ENCODE measurements around the gene NUP42. TPM values are rescaled to one million over a fixed set of nuclear protein-coding genes. Genes with fewer than 3 reads are reported as not detected.

Gene NUP42
- total and polyA plus RNA-seq, 2 donors (not counting 3 experiments of a cell fraction or from before 2014, with no cell fraction given): 31.5 to 38.6 TPM

GRCh38 chr7:23214423-23214822 is 32.6 kb downstream of the NUP42 start:
- Histone ChIP-seq H3K36me3 (ENCODE audit: control insufficient read depth in 2 of 2, extremely low read depth in 1 of 2, insufficient read depth in 2 of 2, low read length in 2 of 2) (no peaks in the 10 kb centered on the region), H4K20me1 (replicated peaks; ENCODE audit: control insufficient read depth, extremely low read depth, insufficient read depth, low read length) (no peaks in the 10 kb centered on the region), H3K4me1 (ENCODE audit: control insufficient read depth, extremely low read depth, insufficient read depth, low read length) (no peaks in the 10 kb centered on the region), H3K9ac (replicated peaks; ENCODE audit: extremely low read depth, insufficient read depth, low read length) (no peak overlapping the region), H3K27ac (ENCODE audit: insufficient read depth, low read depth, low read length) (no peak overlapping the region), H3K79me2 (ENCODE audit: control insufficient read depth, insufficient read depth, low read length) (no peaks in the 10 kb centered on the region), H3K9me1 (replicated peaks; ENCODE audit: control insufficient read depth, extremely low read depth, insufficient read depth, low read length) (no peaks in the 10 kb centered on the region), H3K4me2 (ENCODE audit: insufficient read depth, low read length) (no peak overlapping the region), H3K9me3 (replicated peaks; ENCODE audit: control insufficient read depth, insufficient read depth, low read length) (no peaks in the 10 kb centered on the region), H2AFZ (ENCODE audit: low read depth, low read length) (no peak overlapping the region), H3K27me3 (ENCODE audit: control insufficient read depth in 2 of 2, insufficient read depth in 2 of 2, low read length in 2 of 2) (peaks cover 5 to 7% of the 10 kb centered on the region in 2 experiments), H3K4me3 (replicated peaks in 1 of 3; ENCODE audit: insufficient read depth in 1 of 3, low read depth in 1 of 3, low read length in 3 of 3) (no peak overlapping the region)
- no peak for TF ChIP-seq GATA2 (IDR thresholded peaks at IDR 0.05; ENCODE audit: insufficient read depth, insufficient read length, low read depth, low read length)
- no peak for FAIRE-seq
- BruUV-seq (replicated peaks): no TSS peak
- dilution Hi-C loops (cut with MboI; ENCODE audit: extremely low pct_ligation_motif_present, low sequenced_read_pairs): no loop called here
- POLR2A ChIA-PET: no interaction called here
- intact Hi-C loops (cut with micrococcal nuclease): no loop called here
- CTCF ChIA-PET: interaction anchor here (1.0 to 1.6 kb wide), 5 partner anchors 9 to 128 kb away, joined by 3 to 9 read pairs (median 6); no protein-coding TSS in a partner anchor
- no peak for DNase-seq (ENCODE audit: low read depth, low spot score)

GRCh38 chr7:23214938-23215337 is 33.1 kb downstream of the NUP42 start:
- no peaks in the 10 kb centered on the region for H3K79me2 ChIP-seq (ENCODE audit: control insufficient read depth, insufficient read depth, low read length)
- no peak overlapping the region for H3K4me3 ChIP-seq (replicated peaks in 1 of 3; ENCODE audit: insufficient read depth in 1 of 3, low read depth in 1 of 3, low read length in 3 of 3)
- no peaks in the 10 kb centered on the region for H4K20me1 ChIP-seq (replicated peaks; ENCODE audit: control insufficient read depth, extremely low read depth, insufficient read depth, low read length)
- FAIRE-seq (no peak), DNase-seq (ENCODE audit: low read depth, low spot score) (no peak)
- H3K9me1 ChIP-seq (replicated peaks; ENCODE audit: control insufficient read depth, extremely low read depth, insufficient read depth, low read length): no peaks in the 10 kb centered on the region
- no peaks in the 10 kb centered on the region for H3K36me3 ChIP-seq (ENCODE audit: control insufficient read depth in 2 of 2, extremely low read depth in 1 of 2, insufficient read depth in 2 of 2, low read length in 2 of 2)
- CTCF ChIA-PET: interaction anchor here (1.0 to 1.6 kb wide), 6 partner anchors 9 to 129 kb away, joined by 3 to 9 read pairs (median 4); no protein-coding TSS in a partner anchor
- no peak overlapping the region for H3K4me2 ChIP-seq (ENCODE audit: insufficient read depth, low read length)
- no peaks in the 10 kb centered on the region for H3K4me1 ChIP-seq (ENCODE audit: control insufficient read depth, extremely low read depth, insufficient read depth, low read length)
- TF ChIP-seq GATA2 (IDR thresholded peaks at IDR 0.05; ENCODE audit: insufficient read depth, insufficient read length, low read depth, low read length) (no peak), EZH2 (IDR thresholded peaks at IDR 0.05; ENCODE audit: borderline replicate concordance, low read depth, low read length, severe bottlenecking) (no peak), POLR2A (IDR thresholded peaks at IDR 0.05; ENCODE audit: low read depth, low read length) (no peak), MAX (IDR thresholded peaks at IDR 0.05; ENCODE audit: insufficient read depth, insufficient read length) (no peak)
- TF ChIP-seq, protein P1, sequence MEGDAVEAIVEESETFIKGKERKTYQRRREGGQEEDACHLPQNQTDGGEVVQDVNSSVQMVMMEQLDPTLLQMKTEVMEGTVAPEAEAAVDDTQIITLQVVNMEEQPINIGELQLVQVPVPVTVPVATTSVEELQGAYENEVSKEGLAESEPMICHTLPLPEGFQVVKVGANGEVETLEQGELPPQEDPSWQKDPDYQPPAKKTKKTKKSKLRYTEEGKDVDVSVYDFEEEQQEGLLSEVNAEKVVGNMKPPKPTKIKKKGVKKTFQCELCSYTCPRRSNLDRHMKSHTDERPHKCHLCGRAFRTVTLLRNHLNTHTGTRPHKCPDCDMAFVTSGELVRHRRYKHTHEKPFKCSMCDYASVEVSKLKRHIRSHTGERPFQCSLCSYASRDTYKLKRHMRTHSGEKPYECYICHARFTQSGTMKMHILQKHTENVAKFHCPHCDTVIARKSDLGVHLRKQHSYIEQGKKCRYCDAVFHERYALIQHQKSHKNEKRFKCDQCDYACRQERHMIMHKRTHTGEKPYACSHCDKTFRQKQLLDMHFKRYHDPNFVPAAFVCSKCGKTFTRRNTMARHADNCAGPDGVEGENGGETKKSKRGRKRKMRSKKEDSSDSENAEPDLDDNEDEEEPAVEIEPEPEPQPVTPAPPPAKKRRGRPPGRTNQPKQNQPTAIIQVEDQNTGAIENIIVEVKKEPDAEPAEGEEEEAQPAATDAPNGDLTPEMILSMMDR (IDR thresholded peaks at IDR 0.05; ENCODE audit: extremely low read depth in 1 of 2, insufficient read depth in 1 of 2, low read depth in 1 of 2, low read length in 2 of 2): no peak
- intact Hi-C loops (cut with micrococcal nuclease) (no loop called here), dilution Hi-C loops (cut with MboI; ENCODE audit: extremely low pct_ligation_motif_present, low sequenced_read_pairs) (no loop called here)
- H3K27ac ChIP-seq (ENCODE audit: insufficient read depth, low read depth, low read length): no peak overlapping the region
- H3K9ac ChIP-seq (replicated peaks; ENCODE audit: extremely low read depth, insufficient read depth, low read length): no peak overlapping the region
- no peaks in the 10 kb centered on the region for H3K9me3 ChIP-seq (replicated peaks; ENCODE audit: control insufficient read depth, insufficient read depth, low read length)
- POLR2A ChIA-PET: no interaction called here
- H3K27me3 ChIP-seq (ENCODE audit: control insufficient read depth in 2 of 2, insufficient read depth in 2 of 2, low read length in 2 of 2): peaks cover 5 to 7% of the 10 kb centered on the region in 2 experiments
- no peak overlapping the region for H2AFZ ChIP-seq (ENCODE audit: low read depth, low read length)
- no TSS peak for BruUV-seq (replicated peaks)

Data from endothelial cell of umbilical vein (primary cell).